GM12872 (cell line): ENCODE data around the gene ASPRV1.
A peak's percentile ranks its signal among the peaks of the same experiment; 100 is the strongest.

Experiments used
- TF ChIP-seq, protein P1 (sequence below): IDR thresholded peaks from 3 replicates; pipeline ENCODE4 v1.5.1; 2011; ENCODE audit warnings: low read depth, mild to moderate bottlenecking, low read length, moderate library complexity; ENCODE audit not compliant: insufficient read depth

The ASPRV1 gene

DNA sequence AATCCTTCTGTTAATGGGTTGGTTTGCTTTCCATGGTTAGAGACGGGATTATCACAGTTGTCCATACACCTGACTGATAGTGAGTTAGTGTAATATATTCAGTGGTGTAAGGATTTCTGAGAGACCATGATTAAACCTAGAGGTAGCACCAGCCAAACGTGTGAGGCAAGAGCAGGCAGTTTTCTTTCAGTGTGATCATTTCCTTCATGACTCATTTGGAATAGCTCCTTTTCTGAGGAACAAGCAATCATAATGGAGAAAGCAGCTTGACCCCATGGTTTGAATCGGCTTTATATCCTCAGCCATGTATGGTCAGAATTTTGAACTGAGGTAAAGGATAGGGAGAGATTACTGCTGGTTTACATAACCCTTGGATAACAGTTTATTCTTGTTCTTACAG lies 43.6 kb downstream of the ASPRV1 start:
- TF ChIP-seq, protein P1, sequence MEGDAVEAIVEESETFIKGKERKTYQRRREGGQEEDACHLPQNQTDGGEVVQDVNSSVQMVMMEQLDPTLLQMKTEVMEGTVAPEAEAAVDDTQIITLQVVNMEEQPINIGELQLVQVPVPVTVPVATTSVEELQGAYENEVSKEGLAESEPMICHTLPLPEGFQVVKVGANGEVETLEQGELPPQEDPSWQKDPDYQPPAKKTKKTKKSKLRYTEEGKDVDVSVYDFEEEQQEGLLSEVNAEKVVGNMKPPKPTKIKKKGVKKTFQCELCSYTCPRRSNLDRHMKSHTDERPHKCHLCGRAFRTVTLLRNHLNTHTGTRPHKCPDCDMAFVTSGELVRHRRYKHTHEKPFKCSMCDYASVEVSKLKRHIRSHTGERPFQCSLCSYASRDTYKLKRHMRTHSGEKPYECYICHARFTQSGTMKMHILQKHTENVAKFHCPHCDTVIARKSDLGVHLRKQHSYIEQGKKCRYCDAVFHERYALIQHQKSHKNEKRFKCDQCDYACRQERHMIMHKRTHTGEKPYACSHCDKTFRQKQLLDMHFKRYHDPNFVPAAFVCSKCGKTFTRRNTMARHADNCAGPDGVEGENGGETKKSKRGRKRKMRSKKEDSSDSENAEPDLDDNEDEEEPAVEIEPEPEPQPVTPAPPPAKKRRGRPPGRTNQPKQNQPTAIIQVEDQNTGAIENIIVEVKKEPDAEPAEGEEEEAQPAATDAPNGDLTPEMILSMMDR, result no peak

DNA sequence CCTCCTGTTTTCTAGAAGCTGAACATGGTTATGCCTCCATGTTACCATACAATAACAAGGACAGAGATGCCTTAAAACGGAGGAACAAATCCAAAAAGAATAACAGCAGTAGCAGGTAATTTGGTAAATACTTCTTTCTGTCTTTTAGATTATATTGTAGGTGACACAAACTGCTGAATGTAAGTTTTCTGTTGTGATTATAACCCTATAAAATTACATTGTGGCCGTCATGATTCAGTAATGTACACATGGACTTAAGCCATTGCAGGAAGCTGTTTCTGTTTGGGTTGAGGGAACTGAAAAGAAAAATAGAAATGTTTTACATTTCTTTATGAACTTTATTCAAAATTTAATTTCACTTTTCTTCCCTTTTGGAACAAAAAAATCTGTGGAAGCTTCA lies 45.3 kb downstream of the ASPRV1 start:
- TF ChIP-seq, protein P1, result no peak

DNA sequence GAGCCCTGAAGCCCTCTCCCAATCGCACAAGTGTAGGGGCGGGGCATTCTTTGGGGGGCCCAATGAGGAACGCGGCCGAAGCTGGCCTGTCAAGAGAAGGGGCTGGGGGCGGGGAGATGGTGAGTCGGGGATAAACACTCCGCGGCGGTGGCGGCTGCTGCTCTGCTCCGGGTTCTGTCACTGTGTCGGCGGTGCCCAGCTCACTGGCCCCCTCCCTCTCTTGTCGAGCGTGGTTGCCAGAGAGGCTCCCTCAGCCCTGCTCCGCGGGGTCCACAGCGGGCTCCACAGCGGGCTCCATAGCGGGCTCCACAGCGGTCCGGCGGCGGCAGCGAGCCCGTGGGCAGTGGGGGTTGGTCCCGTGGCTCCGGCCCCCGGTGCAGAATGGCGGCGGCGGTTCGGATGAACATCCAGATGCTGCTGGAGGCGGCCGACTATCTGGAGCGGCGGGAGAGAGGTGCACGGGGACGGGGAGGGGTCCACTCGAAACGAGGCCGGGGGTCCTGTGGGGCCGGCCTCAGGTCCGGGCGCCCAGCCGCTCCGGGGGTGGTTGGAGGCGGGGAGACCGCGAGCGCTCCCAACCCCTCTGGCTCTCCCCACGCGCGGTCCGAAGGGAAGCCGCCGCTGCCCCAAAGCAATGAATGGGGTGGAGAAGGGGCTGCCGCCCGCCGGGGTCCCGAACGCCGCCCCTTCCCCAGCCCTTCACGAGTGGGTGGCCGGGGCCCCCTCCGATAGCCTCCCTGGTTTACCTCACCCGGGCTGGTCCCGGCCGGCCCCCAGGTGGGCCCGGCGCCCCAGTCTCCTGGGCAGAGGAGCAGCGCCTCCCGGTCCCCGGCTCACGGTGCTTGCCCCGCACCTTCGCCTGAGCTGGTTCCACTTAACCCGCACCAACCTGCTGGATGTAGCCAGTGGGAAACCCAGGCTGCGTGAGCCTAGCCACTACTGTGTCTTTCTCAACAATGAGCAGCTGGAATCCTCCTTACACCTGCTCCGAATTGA lies 46.2 kb downstream of the ASPRV1 start, which contains the start of gene MXD1:
Gene MXD1 (plus strand): TSS at position 160 of the 996 bp plus-strand sequence. CDS start 222 bp downstream, at position 382.
- TF ChIP-seq, protein P1, result no peak

GRCh38 chr2:69914164-69914949 lies 47.1 kb downstream of the ASPRV1 start:
- TF ChIP-seq, protein P1, result peak; percentile 31; the same call in 1 of the 3 replicates

GRCh38 chr2:69911985-69912563 lies 49.4 kb downstream of the ASPRV1 start:
- TF ChIP-seq, protein P1, result peak; percentile 38; the same call in 1 of the 3 replicates
